IMR-90 (cell line): ENCODE data around the gene TPT1. TPM values are rescaled to one million over a fixed set of nuclear protein-coding genes. Genes with fewer than 3 reads are reported as not detected.

Experiments used
- ATAC-seq: fragments of 200-7000 bp; cut with Tn5 transposase; 2 replicates; pipeline ENCODE4 v1.9.1; 2020; ENCODE audit warnings: low read depth, mild to moderate bottlenecking, moderate library complexity
- BruUV-seq: library from RNA; stranded (reverse); fragments of 400-500 nt; replicated peaks from 2 replicates; lab custom pipeline; 2021; lab: Mats Ljungman, UMichigan
- CTCF ChIA-PET: fragments of 300-600 bp; formaldehyde crosslinking; extraction: SDS; loops from one replicate; lab custom pipeline; 2021; ENCODE audit warnings: antibody characterized with exemption; lab: Yijun Ruan, JAX
- POLR2A ChIA-PET: fragments of 300-600 bp; sonication (Branson Sonifier 250); formaldehyde crosslinking; loops from one replicate; lab custom pipeline; 2022; ENCODE audit warnings: antibody characterized with exemption; ENCODE audit not compliant: unreplicated experiment; lab: Charles Lee
- DNase-seq: peaks from one replicate; pipeline ENCODE4 v3.0.0; 2013
- H2AFZ ChIP-seq: replicated peaks from 2 replicates; pipeline ENCODE3; 2013; ENCODE audit warnings: low read length, mild to moderate bottlenecking; ENCODE audit not compliant: poor library complexity
- H2AK5ac ChIP-seq: 2 replicates; pipeline ENCODE4 v1.6.1; 2013; ENCODE audit warnings: low read depth, low read length, inconsistent platforms
- H2AK9ac ChIP-seq: replicated peaks from 2 replicates; pipeline ENCODE3; 2013; ENCODE audit warnings: mild to moderate bottlenecking, low read depth, low read length, moderate library complexity; ENCODE audit not compliant: poor library complexity
- H2BK120ac ChIP-seq: 2 replicates; pipeline ENCODE4 v1.6.1; 2013; ENCODE audit warnings: low read depth, low read length, inconsistent platforms
- H2BK15ac ChIP-seq: 3 replicates; pipeline ENCODE4 v1.6.1; 2013; ENCODE audit warnings: low read depth, low read length, inconsistent platforms
- H2BK20ac ChIP-seq: 2 replicates; pipeline ENCODE4 v1.6.1; 2013; ENCODE audit warnings: low read depth, mild to moderate bottlenecking, inconsistent platforms, low read length, moderate library complexity
- H2BK5ac ChIP-seq: 2 replicates; pipeline ENCODE4 v1.6.1; 2013; ENCODE audit warnings: mild to moderate bottlenecking, low read depth, low read length, inconsistent platforms; ENCODE audit not compliant: poor library complexity, severe bottlenecking
- H3K14ac ChIP-seq: replicated peaks from 2 replicates; pipeline ENCODE4 v1.6.1; 2013; ENCODE audit warnings: low read depth, low read length, inconsistent platforms
- H3K18ac ChIP-seq: 2 replicates; pipeline ENCODE4 v1.6.1; 2013; ENCODE audit warnings: low read depth, low read length, control low read depth
- H3K23ac ChIP-seq: 2 replicates; pipeline ENCODE4 v1.6.1; 2013; ENCODE audit warnings: low read depth, low read length, inconsistent platforms
- H3K27ac ChIP-seq: 2 replicates; pipeline ENCODE4 v1.5.1; 2013; ENCODE audit warnings: mild to moderate bottlenecking, control low read depth, low read length; ENCODE audit not compliant: insufficient read depth
- H3K27me3 ChIP-seq: 2 replicates; pipeline ENCODE4 v1.6.1; 2013; ENCODE audit warnings: low read length; ENCODE audit not compliant: control insufficient read depth, insufficient read depth
- H3K36me3 ChIP-seq: 2 replicates; pipeline ENCODE4 v1.6.1; 2013; ENCODE audit warnings: low read length, mixed read lengths; ENCODE audit not compliant: control insufficient read depth, insufficient read depth
- H3K4ac ChIP-seq: 2 replicates; pipeline ENCODE4 v1.6.1; 2013; ENCODE audit warnings: low read depth, low read length, inconsistent platforms
- H3K4me1 ChIP-seq: 2 replicates; pipeline ENCODE4 v1.6.1; 2013; ENCODE audit warnings: low read length, mixed read lengths; ENCODE audit not compliant: control insufficient read depth, insufficient read depth
- H3K4me2 ChIP-seq: 2 replicates; pipeline ENCODE4 v1.6.1; 2013; ENCODE audit warnings: low read depth, mild to moderate bottlenecking, control low read depth, low read length, moderate library complexity
- H3K4me3 ChIP-seq: 2 replicates; pipeline ENCODE4 v1.5.1; 2013; ENCODE audit warnings: low read depth, mild to moderate bottlenecking, control low read depth, low read length, moderate library complexity; ENCODE audit not compliant: insufficient read depth
- H3K56ac ChIP-seq: 2 replicates; pipeline ENCODE4 v1.6.1; 2013; ENCODE audit warnings: low read length, inconsistent platforms; ENCODE audit not compliant: insufficient read depth; ENCODE audit errors: extremely low read depth
- H3K79me1 ChIP-seq, 2 experiments: 2 replicates each; pipeline ENCODE4 v1.6.1; 2013; ENCODE audit warnings: low read length in 2 of 2, inconsistent platforms in 1 of 2, low read depth in 1 of 2
- H3K9ac ChIP-seq: 2 replicates; pipeline ENCODE4 v1.6.1; 2013; ENCODE audit warnings: low read depth, low read length, control low read depth
- H3K9me1 ChIP-seq: 2 replicates; pipeline ENCODE4 v1.6.1; 2013; ENCODE audit warnings: low read length, inconsistent platforms; ENCODE audit not compliant: insufficient read depth
- H3K9me3 ChIP-seq: 2 replicates; pipeline ENCODE4 v1.6.1; 2013; ENCODE audit warnings: low read length; ENCODE audit not compliant: control insufficient read depth, insufficient read depth
- H4K20me1 ChIP-seq: 2 replicates; pipeline ENCODE4 v1.6.1; 2013; ENCODE audit warnings: low read length, inconsistent platforms; ENCODE audit not compliant: insufficient read depth
- H4K5ac ChIP-seq: 2 replicates; pipeline ENCODE4 v1.6.1; 2013; ENCODE audit warnings: mild to moderate bottlenecking, low read depth, low read length, control low read depth
- H4K8ac ChIP-seq, 2 experiments: 2 replicates each; pipeline ENCODE4 v1.6.1; 2013; ENCODE audit warnings: low read depth in 2 of 2, low read length in 2 of 2, control low read depth in 1 of 2, inconsistent platforms in 1 of 2
- H4K91ac ChIP-seq: 2 replicates; pipeline ENCODE4 v1.6.1; 2013; ENCODE audit warnings: low read depth, low read length, inconsistent platforms; ENCODE audit not compliant: insufficient read depth
- CEBPB ChIP-seq: IDR thresholded peaks from 2 replicates; pipeline ENCODE4 v1.6.1; 2012; ENCODE audit warnings: low read depth, low read length, improper control_type of control experiment
- MAFK ChIP-seq: IDR thresholded peaks from 2 replicates; pipeline ENCODE4 v1.6.1; 2012; ENCODE audit warnings: low read depth, low read length, improper control_type of control experiment
- RCOR1 ChIP-seq: IDR thresholded peaks from 2 replicates; pipeline ENCODE4 v1.6.1; 2012; ENCODE audit warnings: mild to moderate bottlenecking, low read length, improper control_type of control experiment; ENCODE audit not compliant: insufficient replicate concordance
- USF2 ChIP-seq: fragments of 150-350 bp; IDR thresholded peaks from 2 replicates; pipeline ENCODE4 v1.6.1; 2017; ENCODE audit warnings: mild to moderate bottlenecking, antibody characterized with exemption, low read length, low read depth
- whole genome bisulfite sequencing, 2 experiments: methylation state at CpG; one replicate each; pipeline versions ENCODE4 v1.1.5 to v1.1.7; 2013; ENCODE audit warnings: missing lambda C conversion rate in 2 of 2; ENCODE audit not compliant: insufficient read length in 1 of 2; ENCODE audit errors: extremely low coverage in 2 of 2; 5-methylcytosine and 5-hydroxymethylcytosine counted together
- dilution Hi-C: fragments of 300-500 bp; cut with HindIII; formaldehyde crosslinking; loops from one replicate; pipeline ENCODE4 v1.14.3; 2018; ENCODE audit warnings: low sequenced_read_pairs; ENCODE audit not compliant: unreplicated experiment
- in situ Hi-C: fragments of 300-500 bp; cut with MboI; formaldehyde crosslinking; loops from 3 replicates; pipeline ENCODE4 v1.14.3; 2019; ENCODE audit warnings: low sequenced_read_pairs, inconsistent platforms, mixed read lengths
- intact Hi-C: fragments of 100-400 bp; cut with micrococcal nuclease; formaldehyde crosslinking; loops from 2 replicates; pipeline ENCODE4 v1.10.0; 2022
- polyA plus RNA-seq, 3 experiments: library from polyadenylated mRNA; depleted of rRNA; stranded (reverse); fragments of >200 nt; gene quantifications; 2 replicates each; pipeline ENCODE4 v1.2.3, GENCODE V29; 2012; ENCODE audit warnings: low replicate concordance in 1 of 3
- total RNA-seq: library from RNA; depleted of rRNA; stranded (reverse); fragments of >200 nt; gene quantifications from 2 replicates; pipeline ENCODE4 v1.2.3, GENCODE V29; 2012

Gene TPT1
- total and polyA plus RNA-seq, 2 of the 4 experiments (the other 2 are of a cell fraction), result 1,663 to 2,665 TPM

DNA sequence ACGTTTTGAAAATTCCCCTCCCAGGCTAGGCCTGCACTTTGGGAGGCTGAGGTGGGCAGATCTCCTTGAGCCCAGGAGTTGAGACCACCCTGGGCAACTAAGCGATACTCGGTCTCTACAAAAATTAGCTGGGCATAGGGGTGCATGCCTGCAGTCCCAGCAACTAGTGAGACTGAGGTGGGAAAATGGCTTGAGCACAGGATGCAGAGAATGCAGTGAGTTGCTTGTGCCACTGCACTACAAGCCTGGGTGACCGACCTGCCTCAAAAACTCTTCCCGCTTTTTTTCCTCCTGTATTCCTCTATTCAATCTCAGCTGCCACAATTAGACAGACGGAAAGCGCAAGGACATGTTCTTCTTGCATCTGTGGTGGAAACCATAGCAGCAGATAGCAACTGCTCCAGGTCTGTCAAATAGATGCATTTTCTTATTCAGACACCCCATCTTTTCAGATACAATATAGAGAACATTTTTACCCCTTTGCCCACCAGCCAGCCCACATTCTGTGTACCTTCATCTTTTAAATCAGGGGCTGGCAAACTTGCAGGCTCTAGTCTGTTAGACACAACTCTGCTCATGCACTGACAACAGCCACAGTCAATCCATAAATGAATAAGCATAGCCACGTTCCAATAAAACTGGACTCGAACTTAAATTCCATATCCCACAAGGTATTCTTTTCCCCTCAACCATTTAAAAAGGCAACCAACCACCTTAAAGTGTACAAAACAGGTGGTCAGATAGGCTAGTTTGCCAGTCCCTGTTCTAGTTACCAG is 4.8 kb downstream of the TPT1 start:
- in situ Hi-C loops, result no loop called here
- H2BK120ac ChIP-seq, result no peak overlapping the region
- no peak overlapping the region for H2BK20ac ChIP-seq
- no peak overlapping the region for H2AK9ac ChIP-seq
- H3K27ac ChIP-seq, result no peak overlapping the region
- H4K8ac ChIP-seq, result no peak overlapping the region
- H3K27me3 ChIP-seq, result no peaks in the 10 kb centered on the region
- CTCF ChIA-PET, result interaction anchor here (1.6 kb wide), 1 partner anchor 289 kb away, joined by 4 read pairs; no protein-coding TSS in a partner anchor
- peaks cover 45% of the 10 kb centered on the region for H3K36me3 ChIP-seq
- peaks cover 17 to 71% of the 10 kb centered on the region in 2 experiments for H3K79me1 ChIP-seq
- H4K5ac ChIP-seq, result no peak overlapping the region; the same call in 1 of the 2 replicates
- no peak overlapping the region for H3K23ac ChIP-seq
- no peak overlapping the region for H2BK15ac ChIP-seq
- intact Hi-C loops, result no loop called here
- H2AK5ac ChIP-seq, result no peak overlapping the region
- H3K56ac ChIP-seq, result no peak overlapping the region
- H4K91ac ChIP-seq, result no peak overlapping the region
- H3K14ac ChIP-seq, result no peak overlapping the region
- no peak for ATAC-seq
- BruUV-seq, result no TSS peak
- dilution Hi-C loops, result no loop called here
- 96% methylated on average over 4 of the region's 9 CpGs; no CpG with 5 or more reads in 1 of the 2 experiments for WGBS, 2 experiments
- H3K9me1 ChIP-seq, result peaks cover 15% of the 10 kb centered on the region
- H3K9me3 ChIP-seq, result no peaks in the 10 kb centered on the region
- TF ChIP-seq MAFK (no peak), RCOR1 (no peak), USF2 (no peak), CEBPB (no peak)
- H2BK5ac ChIP-seq, result no peak overlapping the region
- no peak overlapping the region for H3K4me2 ChIP-seq
- H3K4ac ChIP-seq, result no peak overlapping the region
- H3K4me1 ChIP-seq, result peaks cover 4% of the 10 kb centered on the region; the same call in 1 of the 2 replicates
- POLR2A ChIA-PET, result no interaction called here
- H2AFZ ChIP-seq, result no peak overlapping the region
- no peak for DNase-seq
- peaks cover 94% of the 10 kb centered on the region for H4K20me1 ChIP-seq
- H3K9ac ChIP-seq, result no peak overlapping the region
- H3K18ac ChIP-seq, result no peak overlapping the region
- no peak overlapping the region for H3K4me3 ChIP-seq
